H9 (cell line): ENCODE results near the gene NELFCD. TPM values are rescaled to one million over a fixed set of nuclear protein-coding genes. Genes with fewer than 3 reads are reported as not detected.

Source experiments
- DNase-seq: peaks from one replicate; pipeline ENCODE4 v3.0.0-alpha.2; 2017
- H2AFZ ChIP-seq: one replicate; pipeline ENCODE4 v1.6.1; 2013; ENCODE audit warnings: mild to moderate bottlenecking, low read length, control low read depth, moderate library complexity
- H2AK5ac ChIP-seq: 2 replicates; pipeline ENCODE4 v1.6.1; 2013; ENCODE audit warnings: low read length, control low read depth, mixed read lengths; ENCODE audit not compliant: insufficient read length
- H2BK120ac ChIP-seq: one replicate; pipeline ENCODE4 v1.6.1; 2013; ENCODE audit warnings: low read depth, mild to moderate bottlenecking, low read length, control low read depth, inconsistent platforms; ENCODE audit not compliant: poor library complexity, severe bottlenecking
- H2BK12ac ChIP-seq: 2 replicates; pipeline ENCODE4 v1.6.1; 2013; ENCODE audit warnings: low read length, control low read depth, mixed read lengths, low read depth; ENCODE audit not compliant: insufficient read length
- H2BK15ac ChIP-seq: 2 replicates; pipeline ENCODE4 v1.6.1; 2013; ENCODE audit warnings: low read depth, low read length, control low read depth
- H2BK20ac ChIP-seq: one replicate; pipeline ENCODE4 v1.6.1; 2013; ENCODE audit warnings: low read depth, mild to moderate bottlenecking, low read length, control low read depth, inconsistent platforms; ENCODE audit not compliant: poor library complexity, severe bottlenecking
- H2BK5ac ChIP-seq: 2 replicates; pipeline ENCODE4 v1.6.1; 2013; ENCODE audit warnings: low read length, control low read depth, mixed read lengths; ENCODE audit not compliant: insufficient read length
- H3K14ac ChIP-seq: 2 replicates; pipeline ENCODE4 v1.6.1; 2013; ENCODE audit warnings: low read length, control low read depth; ENCODE audit not compliant: insufficient read depth
- H3K18ac ChIP-seq: 2 replicates; pipeline ENCODE4 v1.6.1; 2013; ENCODE audit warnings: low read depth, mild to moderate bottlenecking, mixed read lengths, low read length, control low read depth; ENCODE audit not compliant: insufficient read length
- H3K23ac ChIP-seq: 2 replicates; pipeline ENCODE4 v1.6.1; 2013; ENCODE audit warnings: low read length, control low read depth, mixed read lengths, low read depth; ENCODE audit not compliant: insufficient read length
- H3K23me2 ChIP-seq: 2 replicates; pipeline ENCODE4 v1.6.1; 2013; ENCODE audit warnings: low read depth, mild to moderate bottlenecking, mixed read lengths, low read length, control low read depth; ENCODE audit not compliant: insufficient read length, poor library complexity, severe bottlenecking
- H3K27ac ChIP-seq: 2 replicates; pipeline ENCODE4 v1.5.1; 2013; ENCODE audit warnings: low read length, control low read depth, mixed read lengths, low read depth; ENCODE audit not compliant: insufficient read length
- H3K27me3 ChIP-seq: 2 replicates; pipeline ENCODE4 v1.6.1; 2013; ENCODE audit warnings: low read length, control low read depth, inconsistent platforms; ENCODE audit not compliant: insufficient read depth
- H3K4ac ChIP-seq: 2 replicates; pipeline ENCODE4 v1.6.1; 2013; ENCODE audit warnings: low read depth, mild to moderate bottlenecking, control low read depth, inconsistent platforms, low read length, moderate library complexity
- H3K4me1 ChIP-seq: 2 replicates; pipeline ENCODE4 v1.6.1; 2013; ENCODE audit warnings: low read length, control low read depth, inconsistent platforms; ENCODE audit not compliant: insufficient read depth
- H3K4me2 ChIP-seq: 2 replicates; pipeline ENCODE4 v1.6.1; 2013; ENCODE audit warnings: low read length, control low read depth, mixed read lengths; ENCODE audit not compliant: insufficient read length, insufficient read depth
- H3K56ac ChIP-seq: 2 replicates; pipeline ENCODE4 v1.6.1; 2013; ENCODE audit warnings: low read depth, mild to moderate bottlenecking, mixed read lengths, low read length, control low read depth; ENCODE audit not compliant: insufficient read length
- H3K79me1 ChIP-seq: 2 replicates; pipeline ENCODE4 v1.6.1; 2013; ENCODE audit warnings: low read depth, mild to moderate bottlenecking, moderate library complexity, low read length, control low read depth, inconsistent platforms; ENCODE audit not compliant: insufficient read depth, poor library complexity, severe bottlenecking
- H3K79me2 ChIP-seq: 2 replicates; pipeline ENCODE4 v1.6.1; 2013; ENCODE audit warnings: low read length, control low read depth, inconsistent platforms; ENCODE audit not compliant: insufficient read depth
- H3K9ac ChIP-seq: 2 replicates; pipeline ENCODE4 v1.6.1; 2013; ENCODE audit warnings: low read length, control low read depth, mixed read lengths; ENCODE audit not compliant: insufficient read length; ENCODE audit errors: extremely low read depth
- H3K9me3 ChIP-seq: one replicate; pipeline ENCODE4 v1.6.1; 2013; ENCODE audit warnings: low read depth, low read length, inconsistent platforms; ENCODE audit not compliant: control insufficient read depth
- H3T11ph ChIP-seq: one replicate; pipeline ENCODE4 v1.6.1; 2013; ENCODE audit warnings: mild to moderate bottlenecking, low read length, control low read depth, inconsistent platforms
- H4K20me1 ChIP-seq: one replicate; pipeline ENCODE4 v1.6.1; 2013; ENCODE audit not compliant: control insufficient read depth, insufficient read length, insufficient read depth
- H4K5ac ChIP-seq: 2 replicates; pipeline ENCODE4 v1.6.1; 2013; ENCODE audit warnings: low read depth, mild to moderate bottlenecking, mixed read lengths, low read length, control low read depth; ENCODE audit not compliant: insufficient read length
- H4K8ac ChIP-seq: replicated peaks from 2 replicates; pipeline ENCODE4 v1.6.1; 2013; ENCODE audit warnings: low read length, control low read depth, mixed read lengths, low read depth; ENCODE audit not compliant: insufficient read length
- H4K91ac ChIP-seq: 2 replicates; pipeline ENCODE4 v1.6.1; 2013; ENCODE audit warnings: low read depth, mild to moderate bottlenecking, moderate library complexity, mixed read lengths, low read length, control low read depth; ENCODE audit not compliant: insufficient read length
- H3K27ac Mint-ChIP-seq, 3 experiments: 2 replicates in 2 of 3; 3 replicates in 1 of 3; pipeline ENCODE4 v1.8.0; 2020 to 2021; ENCODE audit warnings: mixed read lengths in 3 of 3, mild to moderate bottlenecking in 1 of 3, moderate library complexity in 1 of 3
- H3K27me3 Mint-ChIP-seq: 2 replicates; pipeline ENCODE4 v1.8.0; 2021; ENCODE audit warnings: low read depth, mild to moderate bottlenecking, moderate library complexity, mixed read lengths
- H3K36me3 Mint-ChIP-seq, 3 experiments: 2 replicates in 2 of 3; 3 replicates in 1 of 3; pipeline ENCODE4 v1.8.0; 2020 to 2021; ENCODE audit warnings: low read depth in 3 of 3, mixed read lengths in 3 of 3; ENCODE audit not compliant: insufficient read depth in 1 of 3
- H3K4me1 Mint-ChIP-seq, 2 experiments: 2 replicates each; pipeline ENCODE4 v1.8.0; 2020; ENCODE audit warnings: mixed read lengths in 2 of 2
- H3K4me3 Mint-ChIP-seq, 2 experiments: 2 replicates in 1 of 2; 3 replicates in 1 of 2; pipeline ENCODE4 v1.8.0; 2020 to 2021; ENCODE audit warnings: mild to moderate bottlenecking in 2 of 2, mixed read lengths in 2 of 2, moderate library complexity in 1 of 2
- H3K9me3 Mint-ChIP-seq, 2 experiments: 2 replicates in 1 of 2; 3 replicates in 1 of 2; pipeline ENCODE4 v1.8.0; 2020; ENCODE audit warnings: mild to moderate bottlenecking in 2 of 2, mixed read lengths in 2 of 2, moderate library complexity in 1 of 2
- CTCF ChIP-seq: fragments of 200-600 bp; sonication (generic); conservative IDR thresholded peaks from 3 replicates; pipeline ENCODE4 v1.8.0; 2021; ENCODE audit warnings: antibody characterized with exemption, mild to moderate bottlenecking
- WGBS: extraction: QIAGEN DNeasy Blood & Tissue Kit; methylation state at CpG from one replicate; pipeline ENCODE4 v1.1.7; 2013; ENCODE audit warnings: missing lambda C conversion rate, low lambda C conversion rate, mixed read lengths; ENCODE audit not compliant: insufficient read length; ENCODE audit errors: extremely low coverage; 5-methylcytosine and 5-hydroxymethylcytosine counted together
- total RNA-seq: library from RNA; stranded (reverse); gene quantifications from 2 replicates; pipeline ENCODE4 v1.2.1, GENCODE V29; 2021

Gene NELFCD
- total RNA-seq, 1 experiment from 2014 or later, result 57.8 TPM

- H4K5ac ChIP-seq, result no peak overlapping the region
- H3K4me1 Mint-ChIP-seq, result peaks cover 9 to 17% of the 10 kb centered on the region in 2 experiments; a peak in 3 of 4 replicates
Observed at GRCh38 chr20:59016795-59017492, 35.9 kb downstream of the NELFCD start.

More at GRCh38 chr20:59016795-59017492, 35.9 kb downstream of the NELFCD start:
- H3K27me3 ChIP-seq, result no peaks in the 10 kb centered on the region
- no peak overlapping the region for H3K4me2 ChIP-seq
- no peak overlapping the region for H2AFZ ChIP-seq
- TF ChIP-seq CTCF, result no peak
- H2BK15ac ChIP-seq, result no peak overlapping the region
- Mint-ChIP-seq H3K9me3 (no peaks in the 10 kb centered on the region), H3K27ac (no peak overlapping the region), H3K4me3 (no peak overlapping the region), H3K27me3 (peaks cover 22% of the 10 kb centered on the region), H3K36me3 (no peaks in the 10 kb centered on the region; a peak in 1 of 7 replicates)
- H3T11ph ChIP-seq, result no peak overlapping the region
- H2BK120ac ChIP-seq, result no peak overlapping the region
- no peak overlapping the region for H3K56ac ChIP-seq
- H3K27ac ChIP-seq, result no peak overlapping the region
- WGBS, result no CpG with 5 or more reads among the region's 4 CpGs
- no peak overlapping the region for H2BK20ac ChIP-seq
- H3K9ac ChIP-seq, result no peak overlapping the region
- no peak overlapping the region for H2BK12ac ChIP-seq
- H4K91ac ChIP-seq, result no peak overlapping the region
- H3K18ac ChIP-seq, result no peak overlapping the region
- no peak overlapping the region for H3K14ac ChIP-seq
- no peak overlapping the region for H3K23ac ChIP-seq
- H3K79me1 ChIP-seq, result no peaks in the 10 kb centered on the region
- H2AK5ac ChIP-seq, result no peak overlapping the region
- H3K4me1 ChIP-seq, result no peaks in the 10 kb centered on the region
- no peak overlapping the region for H4K8ac ChIP-seq
- H4K20me1 ChIP-seq, result no peaks in the 10 kb centered on the region
- no peak overlapping the region for H2BK5ac ChIP-seq
- no peaks in the 10 kb centered on the region for H3K9me3 ChIP-seq
- H3K79me2 ChIP-seq, result no peaks in the 10 kb centered on the region
- H3K4ac ChIP-seq, result no peak overlapping the region
- H3K23me2 ChIP-seq, result no peaks in the 10 kb centered on the region
- DNase-seq, result no peak
